ENCODE results near the gene ZNF426. TPM values are rescaled to one million over a fixed set of nuclear protein-coding genes. Genes with fewer than 3 reads are reported as not detected.

ZNF426 gene
- total RNA-seq, 1 experiment from 2014 or later = 1.1 TPM

- Histone ChIP-seq H3K36me3 (peaks cover 3% of the 10 kb centered on the region), H3K4me3 (no peak overlapping the region), H3K27me3 (no peaks in the 10 kb centered on the region), H3K9me3 (peaks cover 77% of the 10 kb centered on the region)
- DNase-seq = no peak
These were observed 9.6 kb downstream of the ZNF426 start for GRCh38 chr19:9528757-9529336.

- Histone ChIP-seq H3K27me3 (no peaks in the 10 kb centered on the region), H3K4me3 (no peak overlapping the region), H3K36me3 (no peaks in the 10 kb centered on the region), H3K9me3 (peaks cover 70% of the 10 kb centered on the region)
- no peak for DNase-seq
These were observed 14.5 kb downstream of the ZNF426 start for GRCh38 chr19:9523885-9524474.

- no peak for DNase-seq
These were observed 31.2 kb downstream of the ZNF426 start for GRCh38 chr19:9507285-9507684.

GRCh38 chr19:9500796-9501195 is 37.6 kb downstream of the ZNF426 start:
- no peak overlapping the region for H3K4me3 ChIP-seq
- no peaks in the 10 kb centered on the region for H3K27me3 ChIP-seq
- no peak for DNase-seq
- no peaks in the 10 kb centered on the region for H3K36me3 ChIP-seq
- H3K9me3 ChIP-seq = peaks cover 33% of the 10 kb centered on the region

More at GRCh38 chr19:9507285-9507684, 31.2 kb downstream of the ZNF426 start:
- Histone ChIP-seq H3K4me3 (no peak overlapping the region), H3K9me3 (peaks cover 36% of the 10 kb centered on the region), H3K27me3 (no peaks in the 10 kb centered on the region), H3K36me3 (no peaks in the 10 kb centered on the region)

- DNase-seq = peak; percentile 17
- no peaks in the 10 kb centered on the region for H3K27me3 ChIP-seq
- H3K4me3 ChIP-seq = no peak within 1 kb of the TSS
- peaks cover 31% of the 10 kb centered on the region for H3K9me3 ChIP-seq
- H3K36me3 ChIP-seq = no peaks in the 10 kb centered on the region
These were observed 40.1 kb downstream of the ZNF426 start, which contains the start of gene ZNF560 for GRCh38 chr19:9498183-9498902. TSS of gene ZNF560 (minus strand) at chr19:9498616. CDS start at chr19:9475313, 23,303 bp downstream.

GRCh38 chr19:9494096-9494495 is 44.3 kb downstream of the ZNF426 start:
- Histone ChIP-seq H3K9me3 (peaks cover 25% of the 10 kb centered on the region), H3K27me3 (no peaks in the 10 kb centered on the region; the same call in 1 of the 2 replicates), H3K4me3 (no peak overlapping the region), H3K36me3 (no peaks in the 10 kb centered on the region)
- no peak for DNase-seq

GRCh38 chr19:9487016-9487415 is 51.4 kb downstream of the ZNF426 start:
- Histone ChIP-seq H3K36me3 (no peaks in the 10 kb centered on the region), H3K27me3 (no peaks in the 10 kb centered on the region; the same call in 1 of the 2 replicates), H3K4me3 (no peak overlapping the region), H3K9me3 (peaks cover 31% of the 10 kb centered on the region)
- DNase-seq = no peak

GRCh38 chr19:9485140-9485539 is 53.3 kb downstream of the ZNF426 start:
- peaks cover 31% of the 10 kb centered on the region for H3K9me3 ChIP-seq
- no peaks in the 10 kb centered on the region; the same call in 1 of the 2 replicates for H3K27me3 ChIP-seq
- DNase-seq = no peak
- no peak overlapping the region for H3K4me3 ChIP-seq
- no peaks in the 10 kb centered on the region for H3K36me3 ChIP-seq

GRCh38 chr19:9474975-9475374 is 63.5 kb downstream of the ZNF426 start:
- DNase-seq = no peak
- no peaks in the 10 kb centered on the region for H3K36me3 ChIP-seq
- no peak overlapping the region for H3K4me3 ChIP-seq
- H3K27me3 ChIP-seq = no peaks in the 10 kb centered on the region
- H3K9me3 ChIP-seq = peaks cover 10% of the 10 kb centered on the region

Other genes starting within 250 kb of the ZNF426 start
- gene ZNF699, start 228.8 kb downstream of the ZNF426 start, total RNA-seq (2014; rRNA removed; shearing (Covaris generic); ENCODE audit: low replicate concordance) = 4.3 and 4.4 TPM in 2 replicates
- 17.7 and 20.0 TPM in 2 replicates for gene ZNF559, start 214.5 kb downstream of the ZNF426 start, total RNA-seq (2014; rRNA removed; shearing (Covaris generic); ENCODE audit: low replicate concordance)
- gene ZNF177, start 175.6 kb downstream of the ZNF426 start, total RNA-seq (2014; rRNA removed; shearing (Covaris generic); ENCODE audit: low replicate concordance) = 2.2 and 4.4 TPM in 2 replicates
- 8.5 and 14.6 TPM in 2 replicates for gene ZNF266, start 103.1 kb downstream of the ZNF426 start, total RNA-seq (2014; rRNA removed; shearing (Covaris generic); ENCODE audit: low replicate concordance)
- gene ZNF560, start 40.0 kb downstream of the ZNF426 start, total RNA-seq (2014; rRNA removed; shearing (Covaris generic); ENCODE audit: low replicate concordance) = not detected in 2 replicates
- gene ZNF121, start 45.9 kb upstream of the ZNF426 start, total RNA-seq (2014; rRNA removed; shearing (Covaris generic); ENCODE audit: low replicate concordance) = 37.6 and 64.8 TPM in 2 replicates
- gene ZNF561, start 82.6 kb upstream of the ZNF426 start, total RNA-seq (2014; rRNA removed; shearing (Covaris generic); ENCODE audit: low replicate concordance) = 9.2 and 26.3 TPM in 2 replicates
- gene ZNF562, start 136.5 kb upstream of the ZNF426 start, total RNA-seq (2014; rRNA removed; shearing (Covaris generic); ENCODE audit: low replicate concordance) = 12.0 and 16.1 TPM in 2 replicates
- 0.20 and 2.4 TPM in 2 replicates for gene ZNF846, start 230.1 kb upstream of the ZNF426 start, total RNA-seq (2014; rRNA removed; shearing (Covaris generic); ENCODE audit: low replicate concordance)